ENCODE measurements around the gene C1QA.
"Not testable (repeated sequence)": the region's sequence is repeated elsewhere in the genome, so short reads cannot be mapped to it uniquely, and the experiment has no call there.

The C1QA gene

GRCh38 chr1:22652881-22653316 lies 16.5 kb downstream of the C1QA start, which contains the start of gene C1QB:
Gene C1QB, plus strand, starts transcription at chr1:22653236. Its CDS starts 6,227 bp downstream, at chr1:22659463.
- Histone ChIP-seq H3K4me1 (ENCODE audit: control insufficient read depth, insufficient read depth, low read length, poor library complexity, severe bottlenecking) (no peaks in the 10 kb centered on the region), H3K27me3 (replicated peaks; ENCODE audit: control insufficient read depth, insufficient read depth, low read length, poor library complexity, severe bottlenecking) (no peaks in the 10 kb centered on the region)
- no peak for DNase-seq

GRCh38 chr1:22654692-22655091 lies 18.3 kb downstream of the C1QA start:
- DNase-seq = no peak
- H3K4me1 ChIP-seq (ENCODE audit: control insufficient read depth, insufficient read depth, low read length, poor library complexity, severe bottlenecking) = no peaks in the 10 kb centered on the region
- no peak overlapping the region for H3K27ac ChIP-seq (ENCODE audit: insufficient read depth, low read length, poor library complexity, severe bottlenecking)
- no peak overlapping the region for H3K4me3 ChIP-seq (ENCODE audit: insufficient read depth, low read depth, low read length, poor library complexity, severe bottlenecking)
- no peaks in the 10 kb centered on the region for H3K9me3 ChIP-seq (ENCODE audit: control insufficient read depth, low read length)
- H3K36me3 ChIP-seq (ENCODE audit: control insufficient read depth, insufficient read depth, low read length) = no peaks in the 10 kb centered on the region
- no peaks in the 10 kb centered on the region for H3K27me3 ChIP-seq (replicated peaks; ENCODE audit: control insufficient read depth, insufficient read depth, low read length, poor library complexity, severe bottlenecking)

More at GRCh38 chr1:22652881-22653316, 16.5 kb downstream of the C1QA start, which contains the start of gene C1QB:
- no peak within 1 kb of the TSS for H3K4me3 ChIP-seq (ENCODE audit: insufficient read depth, low read depth, low read length, poor library complexity, severe bottlenecking)
- no peaks in the 10 kb centered on the region for H3K9me3 ChIP-seq (ENCODE audit: control insufficient read depth, low read length)
- no peaks in the 10 kb centered on the region for H3K36me3 ChIP-seq (ENCODE audit: control insufficient read depth, insufficient read depth, low read length)
- H3K27ac ChIP-seq (ENCODE audit: insufficient read depth, low read length, poor library complexity, severe bottlenecking) = no peak within 1 kb of the TSS

- Histone ChIP-seq H3K9me3 (ENCODE audit: control insufficient read depth, low read length) (no peaks in the 10 kb centered on the region), H3K27me3 (replicated peaks; ENCODE audit: control insufficient read depth, insufficient read depth, low read length, poor library complexity, severe bottlenecking) (no peaks in the 10 kb centered on the region), H3K4me3 (ENCODE audit: insufficient read depth, low read depth, low read length, poor library complexity, severe bottlenecking) (no peak overlapping the region), H3K36me3 (ENCODE audit: control insufficient read depth, insufficient read depth, low read length) (no peaks in the 10 kb centered on the region), H3K4me1 (ENCODE audit: control insufficient read depth, insufficient read depth, low read length, poor library complexity, severe bottlenecking) (no peaks in the 10 kb centered on the region), H3K27ac (ENCODE audit: insufficient read depth, low read length, poor library complexity, severe bottlenecking) (no peak overlapping the region)
- DNase-seq = no peak
Measured at GRCh38 chr1:22658385-22659163, 22.1 kb downstream of the C1QA start.

- H3K36me3 ChIP-seq (ENCODE audit: control insufficient read depth, insufficient read depth, low read length) = no peaks in the 10 kb centered on the region
- no peak for DNase-seq
- no peaks in the 10 kb centered on the region for H3K9me3 ChIP-seq (ENCODE audit: control insufficient read depth, low read length)
- no peaks in the 10 kb centered on the region for H3K27me3 ChIP-seq (replicated peaks; ENCODE audit: control insufficient read depth, insufficient read depth, low read length, poor library complexity, severe bottlenecking)
- H3K4me1 ChIP-seq (ENCODE audit: control insufficient read depth, insufficient read depth, low read length, poor library complexity, severe bottlenecking) = no peaks in the 10 kb centered on the region
- H3K4me3 ChIP-seq (ENCODE audit: insufficient read depth, low read depth, low read length, poor library complexity, severe bottlenecking) = no peak overlapping the region
- no peak overlapping the region for H3K27ac ChIP-seq (ENCODE audit: insufficient read depth, low read length, poor library complexity, severe bottlenecking)
Measured at GRCh38 chr1:22660716-22661241, 24.4 kb downstream of the C1QA start.

- no peaks in the 10 kb centered on the region for H3K27me3 ChIP-seq (replicated peaks; ENCODE audit: control insufficient read depth, insufficient read depth, low read length, poor library complexity, severe bottlenecking)
Measured at GRCh38 chr1:22661880-22662279, 25.5 kb downstream of the C1QA start.

GRCh38 chr1:22662318-22662717 lies 25.9 kb downstream of the C1QA start:
- Histone ChIP-seq H3K4me3 (ENCODE audit: insufficient read depth, low read depth, low read length, poor library complexity, severe bottlenecking) (no peak overlapping the region), H3K27ac (ENCODE audit: insufficient read depth, low read length, poor library complexity, severe bottlenecking) (no peak overlapping the region), H3K4me1 (ENCODE audit: control insufficient read depth, insufficient read depth, low read length, poor library complexity, severe bottlenecking) (no peaks in the 10 kb centered on the region), H3K36me3 (ENCODE audit: control insufficient read depth, insufficient read depth, low read length) (no peaks in the 10 kb centered on the region), H3K27me3 (replicated peaks; ENCODE audit: control insufficient read depth, insufficient read depth, low read length, poor library complexity, severe bottlenecking) (no peaks in the 10 kb centered on the region), H3K9me3 (ENCODE audit: control insufficient read depth, low read length) (no peaks in the 10 kb centered on the region)
- no peak for DNase-seq

More at GRCh38 chr1:22661880-22662279, 25.5 kb downstream of the C1QA start:
- DNase-seq = no peak
- Histone ChIP-seq H3K27ac (ENCODE audit: insufficient read depth, low read length, poor library complexity, severe bottlenecking) (no peak overlapping the region), H3K4me1 (ENCODE audit: control insufficient read depth, insufficient read depth, low read length, poor library complexity, severe bottlenecking) (no peaks in the 10 kb centered on the region), H3K4me3 (ENCODE audit: insufficient read depth, low read depth, low read length, poor library complexity, severe bottlenecking) (no peak overlapping the region), H3K36me3 (ENCODE audit: control insufficient read depth, insufficient read depth, low read length) (no peaks in the 10 kb centered on the region), H3K9me3 (ENCODE audit: control insufficient read depth, low read length) (no peaks in the 10 kb centered on the region)

- H3K4me1 ChIP-seq (ENCODE audit: control insufficient read depth, insufficient read depth, low read length, poor library complexity, severe bottlenecking) = no peaks in the 10 kb centered on the region
- no peaks in the 10 kb centered on the region for H3K36me3 ChIP-seq (ENCODE audit: control insufficient read depth, insufficient read depth, low read length)
- H3K27me3 ChIP-seq (replicated peaks; ENCODE audit: control insufficient read depth, insufficient read depth, low read length, poor library complexity, severe bottlenecking) = no peaks in the 10 kb centered on the region
- no peak overlapping the region for H3K4me3 ChIP-seq (ENCODE audit: insufficient read depth, low read depth, low read length, poor library complexity, severe bottlenecking)
- H3K9me3 ChIP-seq (ENCODE audit: control insufficient read depth, low read length) = no peaks in the 10 kb centered on the region
- no peak for DNase-seq
- no peak overlapping the region for H3K27ac ChIP-seq (ENCODE audit: insufficient read depth, low read length, poor library complexity, severe bottlenecking)
Measured at GRCh38 chr1:22662986-22663408, 26.6 kb downstream of the C1QA start.

- no peaks in the 10 kb centered on the region for H3K27me3 ChIP-seq (replicated peaks; ENCODE audit: control insufficient read depth, insufficient read depth, low read length, poor library complexity, severe bottlenecking)
- H3K9me3 ChIP-seq (ENCODE audit: control insufficient read depth, low read length) = no peaks in the 10 kb centered on the region
- no peak overlapping the region for H3K27ac ChIP-seq (ENCODE audit: insufficient read depth, low read length, poor library complexity, severe bottlenecking)
- H3K4me3 ChIP-seq (ENCODE audit: insufficient read depth, low read depth, low read length, poor library complexity, severe bottlenecking) = no peak overlapping the region
- DNase-seq = no peak
- H3K36me3 ChIP-seq (ENCODE audit: control insufficient read depth, insufficient read depth, low read length) = no peaks in the 10 kb centered on the region
- H3K4me1 ChIP-seq (ENCODE audit: control insufficient read depth, insufficient read depth, low read length, poor library complexity, severe bottlenecking) = no peaks in the 10 kb centered on the region
Measured at GRCh38 chr1:22665752-22666151, 29.3 kb downstream of the C1QA start.

- no peak for DNase-seq
- H3K4me1 ChIP-seq (ENCODE audit: control insufficient read depth, insufficient read depth, low read length, poor library complexity, severe bottlenecking) = no peaks in the 10 kb centered on the region
- H3K27me3 ChIP-seq (replicated peaks; ENCODE audit: control insufficient read depth, insufficient read depth, low read length, poor library complexity, severe bottlenecking) = no peaks in the 10 kb centered on the region
- H3K4me3 ChIP-seq (ENCODE audit: insufficient read depth, low read depth, low read length, poor library complexity, severe bottlenecking) = no peak overlapping the region
- H3K9me3 ChIP-seq (ENCODE audit: control insufficient read depth, low read length) = no peaks in the 10 kb centered on the region
- no peaks in the 10 kb centered on the region for H3K36me3 ChIP-seq (ENCODE audit: control insufficient read depth, insufficient read depth, low read length)
- H3K27ac ChIP-seq (ENCODE audit: insufficient read depth, low read length, poor library complexity, severe bottlenecking) = no peak overlapping the region
Measured at GRCh38 chr1:22666412-22666811, 30.0 kb downstream of the C1QA start.

- not testable (repeated sequence) for H3K9me3 ChIP-seq (ENCODE audit: control insufficient read depth, low read length); H3K4me3 ChIP-seq (ENCODE audit: insufficient read depth, low read depth, low read length, poor library complexity, severe bottlenecking); H3K27ac ChIP-seq (ENCODE audit: insufficient read depth, low read length, poor library complexity, severe bottlenecking); H3K27me3 ChIP-seq (replicated peaks; ENCODE audit: control insufficient read depth, insufficient read depth, low read length, poor library complexity, severe bottlenecking); H3K36me3 ChIP-seq (ENCODE audit: control insufficient read depth, insufficient read depth, low read length); DNase-seq; H3K4me1 ChIP-seq (ENCODE audit: control insufficient read depth, insufficient read depth, low read length, poor library complexity, severe bottlenecking)
Measured at GRCh38 chr1:22668840-22669239, 32.4 kb downstream of the C1QA start.

Measured in effector memory CD4-positive, alpha-beta T cell (primary cell).